GM23248 (cell line): ENCODE data around the gene EIF4E3. TPM values are rescaled to one million over a fixed set of nuclear protein-coding genes. Genes with fewer than 3 reads are reported as not detected.

Source experiments
- DNase-seq: peaks from one replicate; pipeline ENCODE4 v3.0.0-alpha.2; 2015
- H2AFZ ChIP-seq: fragments of 200-600 bp; sonication (generic); 2 replicates; pipeline ENCODE4 v1.6.1; 2016; ENCODE audit warnings: antibody characterized with exemption
- H3F3A ChIP-seq: fragments of 200-600 bp; sonication (generic); 2 replicates; pipeline ENCODE4 v1.6.1; 2016; ENCODE audit warnings: mild to moderate bottlenecking, antibody characterized with exemption, mixed run types; ENCODE audit not compliant: insufficient read depth
- H3K27ac ChIP-seq: fragments of 200-600 bp; sonication (generic); 2 replicates; pipeline ENCODE4 v1.5.1; 2016; ENCODE audit warnings: mild to moderate bottlenecking
- H3K27me3 ChIP-seq: fragments of 200-600 bp; sonication (generic); replicated peaks from 2 replicates; pipeline ENCODE4 v1.6.1; 2016; ENCODE audit warnings: mild to moderate bottlenecking; ENCODE audit not compliant: insufficient read depth
- H3K36me3 ChIP-seq: fragments of 200-600 bp; sonication (generic); 2 replicates; pipeline ENCODE4 v1.6.1; 2016; ENCODE audit warnings: low read depth, mild to moderate bottlenecking
- H3K4me1 ChIP-seq: fragments of 200-600 bp; sonication (generic); 2 replicates; pipeline ENCODE4 v1.6.1; 2016; ENCODE audit warnings: mild to moderate bottlenecking; ENCODE audit not compliant: insufficient read depth
- H3K4me2 ChIP-seq: fragments of 200-600 bp; sonication (generic); one replicate; pipeline ENCODE4 v1.6.1; 2016; ENCODE audit warnings: mild to moderate bottlenecking; ENCODE audit not compliant: unreplicated experiment
- H3K4me3 ChIP-seq: fragments of 200-600 bp; sonication (generic); 2 replicates; pipeline ENCODE4 v1.5.1; 2016; ENCODE audit warnings: mild to moderate bottlenecking
- H3K79me2 ChIP-seq: fragments of 200-600 bp; sonication (generic); 2 replicates; pipeline ENCODE4 v1.6.1; 2016; ENCODE audit warnings: mild to moderate bottlenecking; ENCODE audit not compliant: insufficient read depth
- H3K9ac ChIP-seq: fragments of 200-600 bp; sonication (generic); 2 replicates; pipeline ENCODE4 v1.6.1; 2016; ENCODE audit warnings: mild to moderate bottlenecking
- H3K9me2 ChIP-seq: fragments of 200-600 bp; sonication (generic); 2 replicates; pipeline ENCODE4 v1.6.1; 2016; ENCODE audit warnings: mixed run types, mild to moderate bottlenecking, moderate library complexity; ENCODE audit not compliant: insufficient read depth
- H3K9me3 ChIP-seq: fragments of 200-600 bp; sonication (generic); one replicate; pipeline ENCODE4 v1.6.1; 2017; ENCODE audit warnings: low read depth
- H4K20me1 ChIP-seq: fragments of 200-600 bp; sonication (generic); 2 replicates; pipeline ENCODE4 v1.6.0; 2016; ENCODE audit not compliant: insufficient read depth
- EZH2 ChIP-seq: fragments of 200-600 bp; sonication (generic); IDR thresholded peaks from 2 replicates; pipeline ENCODE4 v1.6.1; 2018; ENCODE audit warnings: antibody characterized with exemption, mild to moderate bottlenecking; ENCODE audit not compliant: insufficient read depth, poor library complexity, severe bottlenecking
- EZH2phosphoT487 ChIP-seq: fragments of 200-600 bp; sonication (generic); IDR thresholded peaks from 2 replicates; pipeline ENCODE4 v1.6.1; 2018; ENCODE audit warnings: antibody characterized with exemption, moderate library complexity, mild to moderate bottlenecking, low read depth; ENCODE audit not compliant: insufficient read depth
- WGBS, 2 experiments: methylation state at CpG; one replicate each; pipeline ENCODE4 v1.1.6; 2015 to 2017; ENCODE audit warnings: low lambda C conversion rate in 2 of 2, low coverage in 1 of 2; ENCODE audit errors: missing lambda C conversion rate in 2 of 2; 5-methylcytosine and 5-hydroxymethylcytosine counted together
- in situ Hi-C: fragments of 300-500 bp; cut with MboI; formaldehyde crosslinking; loops from 2 replicates; pipeline ENCODE4 v1.15.0; 2020
- polyA plus RNA-seq: library from polyadenylated mRNA; unstranded; fragments of >200 nt; fragmentation: Nextera tagmentation; extraction: Ambion mirVana; gene quantifications from 2 replicates; pipeline ENCODE4 v1.2.1, GENCODE V29; 2016
- total RNA-seq: library from RNA; depleted of rRNA; stranded (reverse); fragments of >200 nt; shearing (Covaris generic); gene quantifications from 2 replicates; pipeline ENCODE4 v1.2.3, GENCODE V29; 2014

EIF4E3 gene
- total and polyA plus RNA-seq, 2 experiments from 2014 or later: 1.1 TPM

GRCh38 chr3:71690341-71690841 lies 34.8 kb downstream of the EIF4E3 start:
- H3K4me2 ChIP-seq: peak overlapping the region; percentile 96
- peak overlapping the region; percentile 52 for H3K4me3 ChIP-seq
- H3K36me3 ChIP-seq: no peaks in the 10 kb centered on the region
- H3K79me2 ChIP-seq: no peaks in the 10 kb centered on the region
- in situ Hi-C loops: no loop called here
- peak overlapping the region; percentile 44 for H3K9ac ChIP-seq
- H3K27me3 ChIP-seq: no peaks in the 10 kb centered on the region
- H4K20me1 ChIP-seq: no peaks in the 10 kb centered on the region
- no peak for TF ChIP-seq EZH2phosphoT487
- TF ChIP-seq EZH2: no peak
- H3K9me3 ChIP-seq: no peaks in the 10 kb centered on the region
- WGBS, 2 experiments: 3% methylated on average over 4 of the region's 4 CpGs
- H3K4me1 ChIP-seq: peaks cover 50% of the 10 kb centered on the region
- H3F3A ChIP-seq: peaks cover 43% of the 10 kb centered on the region
- peak overlapping the region; percentile 46 for H2AFZ ChIP-seq
- DNase-seq: peak; percentile 79
- peak overlapping the region; percentile 67 for H3K27ac ChIP-seq
- no peaks in the 10 kb centered on the region for H3K9me2 ChIP-seq

DNA sequence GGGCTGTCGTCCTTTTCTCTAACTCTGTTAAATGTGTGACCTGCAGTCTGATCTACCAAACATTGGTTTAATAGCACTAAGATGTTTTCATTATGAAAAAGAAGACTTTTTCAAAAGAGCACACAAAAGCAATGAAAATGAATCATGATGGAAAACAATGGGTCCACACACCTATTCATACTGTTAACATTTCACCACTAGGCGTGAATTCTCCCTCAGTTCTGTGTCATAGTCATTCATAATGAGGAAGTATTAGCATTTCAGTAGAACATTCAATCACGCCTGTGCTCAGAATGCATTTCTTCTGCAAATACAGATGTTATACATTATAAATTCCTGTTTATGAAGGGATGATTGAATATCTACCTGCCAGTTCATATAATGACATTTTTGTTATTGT lies 35.9 kb downstream of the EIF4E3 start:
- Histone ChIP-seq H3K4me1 (peaks cover 52% of the 10 kb centered on the region), H4K20me1 (no peaks in the 10 kb centered on the region), H3K36me3 (no peaks in the 10 kb centered on the region), H3K27ac (0 out of 2 replicates have a peak overlapping the region, but pooled peaks have one; percentile 67), H3K27me3 (no peaks in the 10 kb centered on the region), H2AFZ (no peak overlapping the region), H3K79me2 (no peaks in the 10 kb centered on the region), H3K4me3 (peak overlapping the region; percentile 52), H3K9me2 (no peaks in the 10 kb centered on the region), H3F3A (peaks cover 32% of the 10 kb centered on the region), H3K4me2 (peak overlapping the region; percentile 96), H3K9ac (no peak overlapping the region), H3K9me3 (no peaks in the 10 kb centered on the region)
- peak; percentile 17 for DNase-seq
- in situ Hi-C loops: no loop called here
- WGBS, 2 experiments: 95% methylated on average over 3 of the region's 3 CpGs
- TF ChIP-seq EZH2: no peak
- no peak for TF ChIP-seq EZH2phosphoT487

DNA sequence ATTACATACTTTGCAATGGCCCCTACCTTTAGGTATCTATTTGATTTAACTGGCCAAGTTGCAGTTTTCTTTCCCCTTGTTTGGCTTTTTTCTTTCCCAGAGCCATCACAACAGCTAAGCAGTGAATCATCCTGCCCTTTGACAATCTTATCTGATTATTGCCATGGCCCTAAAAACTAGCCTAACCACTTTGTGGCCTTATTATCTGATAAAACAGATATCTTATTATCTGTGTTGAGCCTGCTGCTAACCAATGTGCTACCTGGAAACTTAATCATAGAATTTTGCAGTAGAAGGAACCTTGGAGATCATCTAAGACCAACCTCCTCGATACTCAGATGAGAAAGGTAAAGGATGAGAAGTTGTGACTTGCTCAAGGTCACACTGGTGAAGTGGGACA lies 37.1 kb downstream of the EIF4E3 start:
- TF ChIP-seq EZH2phosphoT487 (no peak), EZH2 (no peak)
- Histone ChIP-seq H3K27ac (no peak overlapping the region), H4K20me1 (no peaks in the 10 kb centered on the region), H3K36me3 (no peaks in the 10 kb centered on the region), H3K4me2 (no peak overlapping the region), H3K9ac (no peak overlapping the region), H3K4me1 (peaks cover 57% of the 10 kb centered on the region), H3K4me3 (no peak overlapping the region), H3K9me3 (no peaks in the 10 kb centered on the region), H2AFZ (no peak overlapping the region), H3K79me2 (no peaks in the 10 kb centered on the region), H3K27me3 (no peaks in the 10 kb centered on the region), H3K9me2 (no peaks in the 10 kb centered on the region), H3F3A (peaks cover 24% of the 10 kb centered on the region)
- WGBS, 2 experiments: 100% methylated on average over 1 of the region's 1 CpG
- peak; percentile 28 for DNase-seq
- in situ Hi-C loops: no loop called here

- Histone ChIP-seq H3K4me3 (no peak overlapping the region), H3K27ac (no peak overlapping the region), H4K20me1 (no peaks in the 10 kb centered on the region), H3K36me3 (no peaks in the 10 kb centered on the region), H3K27me3 (no peaks in the 10 kb centered on the region), H3K9me3 (no peaks in the 10 kb centered on the region), H3K79me2 (no peaks in the 10 kb centered on the region), H3K4me2 (no peak overlapping the region), H3F3A (peaks cover 25% of the 10 kb centered on the region), H3K4me1 (peaks cover 61% of the 10 kb centered on the region), H3K9ac (no peak overlapping the region), H3K9me2 (no peaks in the 10 kb centered on the region), H2AFZ (no peak overlapping the region)
- TF ChIP-seq EZH2phosphoT487: no peak
- no peak for TF ChIP-seq EZH2
- in situ Hi-C loops: no loop called here
- DNase-seq: no peak
- WGBS, 2 experiments: 74 to 80% methylated on average over 7 of the region's 7 CpGs
Measured at GRCh38 chr3:71685686-71686085, 39.5 kb downstream of the EIF4E3 start.
